ENCODE results near the gene AKR7A3. TPM values are rescaled to one million over a fixed set of nuclear protein-coding genes. Genes with fewer than 3 reads are reported as not detected.
"Not testable (repeated sequence)": the region's sequence is repeated elsewhere in the genome, so short reads cannot be mapped to it uniquely, and the experiment has no call there.

Gene AKR7A3
- total RNA-seq, 1 donor from 2014 or later, result 1.6 TPM

DNA sequence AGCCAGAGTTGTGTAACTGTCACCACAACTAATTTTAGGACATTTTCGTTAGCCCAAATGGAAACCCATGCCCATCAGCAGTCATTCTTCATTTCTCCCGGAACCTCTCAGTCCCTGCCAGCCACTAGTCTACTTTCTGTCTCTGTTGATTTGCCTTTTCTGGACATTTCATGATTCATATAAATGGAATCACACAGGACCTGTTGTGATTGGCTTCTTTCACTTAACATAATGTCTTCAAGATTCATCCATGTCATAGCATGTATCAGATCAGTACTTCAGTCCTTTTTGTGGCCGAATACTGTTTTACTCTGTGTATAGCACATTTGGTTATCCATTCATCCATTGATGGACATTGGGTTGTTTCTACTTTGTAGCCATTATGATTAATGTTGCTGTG, 30.6 kb upstream of the AKR7A3 start:
- intact Hi-C loops (cut with micrococcal nuclease), result loop anchor here (10.0 kb wide), 1 partner anchor 336 kb away; no protein-coding TSS in a partner anchor

DNA sequence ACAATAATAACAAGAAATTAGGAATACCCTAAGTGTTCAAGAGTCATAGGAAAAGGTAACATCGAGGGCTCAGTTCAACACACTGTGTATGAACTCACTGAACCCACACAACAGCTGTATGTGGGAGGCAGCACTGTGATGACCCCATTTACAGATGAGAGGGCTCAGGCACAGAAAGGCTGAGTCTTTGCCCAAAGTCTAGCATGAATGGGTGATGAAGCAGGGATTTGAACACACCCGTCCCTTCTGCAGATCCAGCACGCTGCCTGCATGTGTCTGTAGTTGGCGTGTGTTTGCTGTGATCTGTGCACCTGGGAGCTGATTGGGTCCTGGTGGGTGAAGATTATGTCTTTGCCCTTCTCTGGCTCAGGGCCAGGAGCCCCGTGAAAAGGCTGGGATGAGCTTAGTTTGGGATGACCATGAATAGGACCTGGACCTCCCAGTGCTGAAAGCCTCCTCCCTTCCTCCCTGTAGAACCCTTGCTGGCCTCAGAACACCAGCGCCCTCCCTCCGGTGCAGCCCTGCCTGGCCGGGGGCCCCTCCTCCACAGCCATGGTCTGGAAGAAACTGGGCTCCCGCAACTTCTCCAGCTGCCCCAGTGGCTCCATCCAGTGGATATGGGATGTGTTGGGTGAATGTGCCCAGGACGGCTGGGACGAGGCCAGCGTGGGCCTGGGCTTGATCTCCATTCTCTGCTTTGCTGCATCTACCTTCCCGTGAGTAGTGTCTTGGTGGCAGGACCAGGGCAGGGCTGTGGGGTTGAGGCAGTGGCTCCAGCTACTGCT, 28.7 kb upstream of the AKR7A3 start:
- intact Hi-C loops (cut with micrococcal nuclease), result loop anchor here (10.0 kb wide), 1 partner anchor 337 kb away; no protein-coding TSS in a partner anchor

DNA sequence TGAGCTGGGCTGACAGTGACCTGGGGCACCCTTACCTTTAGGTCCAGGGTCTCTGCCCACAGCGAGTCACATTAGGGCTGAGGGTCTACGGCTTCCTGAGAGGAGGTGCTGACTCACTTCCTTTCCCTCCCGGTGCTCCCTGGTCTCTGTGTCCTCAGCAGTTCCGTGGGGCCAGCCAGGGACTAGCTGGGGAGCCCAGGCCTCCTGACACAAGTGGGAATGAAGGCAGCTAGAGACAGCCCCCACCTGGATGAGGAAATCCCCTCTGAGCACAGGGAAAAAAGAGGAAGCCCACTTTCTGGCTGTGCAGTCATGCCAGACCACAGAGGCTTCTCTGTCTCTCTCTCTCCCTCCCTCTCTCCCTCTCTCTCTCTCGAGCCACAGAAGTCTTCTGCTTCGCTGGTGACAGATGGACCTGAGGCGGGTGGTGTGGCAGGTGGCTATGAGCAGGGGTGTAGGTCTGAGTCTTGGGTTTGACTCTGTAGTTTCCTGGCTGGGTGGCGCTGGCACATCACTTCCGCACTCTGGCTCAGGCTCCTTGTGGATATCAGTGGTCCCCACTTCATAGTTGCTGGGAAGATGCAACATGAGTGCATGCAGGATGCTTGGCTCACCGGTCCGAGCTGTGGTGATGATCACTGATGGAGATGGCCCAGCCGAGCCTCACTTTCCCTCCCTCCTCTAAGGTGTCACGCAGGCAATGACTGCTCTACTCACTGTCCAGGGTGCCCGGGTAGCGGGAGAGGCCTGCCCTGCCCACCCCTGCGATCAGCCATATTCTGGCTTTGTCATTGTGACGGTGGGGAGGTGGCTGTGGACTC, 27.0 kb upstream of the AKR7A3 start:
- intact Hi-C loops (cut with micrococcal nuclease), result loop anchor here (10.0 kb wide), 1 partner anchor 339 kb away; no protein-coding TSS in a partner anchor

DNA sequence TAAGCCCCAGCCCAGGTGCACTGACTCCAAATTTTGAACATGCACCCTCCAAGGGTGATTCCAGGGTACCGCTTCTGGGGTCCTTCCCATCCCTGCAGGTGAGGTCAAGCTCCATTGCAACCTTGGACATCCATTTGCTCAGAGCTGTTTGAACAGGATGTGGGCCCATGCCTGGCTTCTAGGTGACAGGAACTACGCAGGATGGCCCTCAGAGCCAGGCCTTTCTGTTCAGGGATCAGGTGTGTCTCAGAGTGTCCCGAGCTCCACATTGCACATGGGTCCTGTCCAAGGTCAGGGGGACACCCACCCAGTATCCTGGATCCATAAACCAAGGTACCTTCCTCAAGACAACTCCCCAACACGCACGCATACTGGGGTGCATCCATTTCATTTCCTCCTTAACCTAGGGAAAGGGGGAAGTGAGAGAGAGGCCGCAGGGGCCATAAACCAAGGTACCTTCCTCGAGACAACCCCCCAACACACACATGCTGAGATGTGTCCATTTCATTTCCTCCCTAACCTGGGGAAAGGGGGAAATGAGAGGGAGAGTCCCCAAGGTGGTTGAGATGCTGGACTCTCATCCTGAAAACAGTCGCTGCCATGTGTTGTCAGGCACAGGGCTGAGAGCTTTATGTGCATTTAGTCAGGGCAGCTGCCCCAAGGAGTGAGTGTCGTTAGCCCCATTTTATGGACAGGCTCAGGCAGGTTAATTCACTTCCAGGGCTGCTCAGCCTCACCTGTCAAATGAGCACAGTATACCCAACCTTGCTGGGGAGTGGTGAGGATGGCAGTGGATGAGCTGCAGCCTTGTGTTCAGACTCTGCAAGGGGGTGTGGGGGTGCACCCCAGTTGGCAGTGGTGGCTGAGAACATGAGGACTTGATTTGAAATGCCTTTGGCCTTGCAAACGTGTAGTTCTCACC, 25.7 kb upstream of the AKR7A3 start:
- intact Hi-C loops (cut with micrococcal nuclease), result loop anchor here (5.0 to 10.0 kb wide), 2 partner anchors 341 to 412 kb away; partner anchors contain the start of gene ALDH4A1

DNA sequence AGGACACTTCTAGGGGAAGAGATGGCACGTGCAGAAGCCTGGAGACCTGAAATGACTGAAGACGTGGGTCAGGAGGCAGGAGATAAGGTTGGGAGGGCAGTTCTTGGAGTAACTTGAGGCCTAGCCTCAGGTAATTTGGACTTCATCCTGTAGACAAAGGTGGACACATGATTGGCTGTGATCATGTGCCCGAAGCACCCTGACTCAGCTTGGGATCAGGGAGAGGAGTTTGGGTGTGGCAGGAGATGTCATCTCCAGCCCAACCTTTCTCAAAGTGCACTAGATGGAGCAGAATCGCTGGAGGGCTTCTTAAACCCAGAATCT, 25.0 kb upstream of the AKR7A3 start:
- intact Hi-C loops (cut with micrococcal nuclease), result loop anchor here (5.0 to 10.0 kb wide), 2 partner anchors 341 to 411 kb away; partner anchors contain the start of gene ALDH4A1

DNA sequence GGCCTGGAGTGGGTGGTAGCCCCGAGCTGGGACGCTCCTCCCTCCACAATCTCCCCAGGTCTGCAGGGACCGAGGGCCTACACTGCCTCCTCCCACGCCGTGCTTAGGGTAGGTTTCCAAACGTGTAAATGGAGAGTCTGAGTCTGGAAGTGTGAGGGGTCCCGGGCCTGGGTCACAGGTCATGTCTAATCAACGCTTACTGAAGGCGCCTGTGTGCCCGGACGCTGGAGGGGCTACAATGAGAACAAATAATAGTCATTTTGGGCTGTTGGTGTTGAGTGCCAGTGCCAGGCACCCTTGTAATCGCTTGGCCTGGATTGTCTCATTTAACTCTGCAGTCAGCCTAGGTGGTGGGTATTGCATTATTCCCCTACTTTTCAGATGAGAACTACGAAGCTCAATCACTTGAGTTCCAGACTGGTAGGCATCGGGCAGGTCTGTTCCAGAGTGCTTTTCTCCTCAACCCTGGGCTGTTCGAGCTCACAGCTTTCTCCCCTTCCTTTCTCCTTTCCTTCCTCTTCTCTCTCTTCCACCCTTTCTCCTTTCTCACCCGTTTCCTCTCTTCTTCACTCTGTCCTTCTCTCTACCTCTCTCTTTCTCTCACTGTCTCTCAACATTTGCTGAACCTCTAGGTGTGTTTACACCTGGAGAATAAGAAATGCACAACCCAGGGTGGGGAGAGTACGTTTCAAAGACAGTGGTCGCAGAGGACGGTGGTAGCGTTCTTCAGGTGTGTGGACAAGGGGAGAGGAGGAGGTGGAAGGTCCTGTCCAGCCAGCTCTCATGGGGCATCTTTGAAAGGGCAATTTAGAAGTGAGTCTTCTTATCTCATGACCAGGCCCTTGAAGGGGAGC, 24.4 kb upstream of the AKR7A3 start:
- intact Hi-C loops (cut with micrococcal nuclease), result loop anchor here (1.0 to 10.0 kb wide), 9 partner anchors 28 to 411 kb away; partner anchors contain the start of genes ALDH4A1, CAPZB, EMC1 and MRTO4

DNA sequence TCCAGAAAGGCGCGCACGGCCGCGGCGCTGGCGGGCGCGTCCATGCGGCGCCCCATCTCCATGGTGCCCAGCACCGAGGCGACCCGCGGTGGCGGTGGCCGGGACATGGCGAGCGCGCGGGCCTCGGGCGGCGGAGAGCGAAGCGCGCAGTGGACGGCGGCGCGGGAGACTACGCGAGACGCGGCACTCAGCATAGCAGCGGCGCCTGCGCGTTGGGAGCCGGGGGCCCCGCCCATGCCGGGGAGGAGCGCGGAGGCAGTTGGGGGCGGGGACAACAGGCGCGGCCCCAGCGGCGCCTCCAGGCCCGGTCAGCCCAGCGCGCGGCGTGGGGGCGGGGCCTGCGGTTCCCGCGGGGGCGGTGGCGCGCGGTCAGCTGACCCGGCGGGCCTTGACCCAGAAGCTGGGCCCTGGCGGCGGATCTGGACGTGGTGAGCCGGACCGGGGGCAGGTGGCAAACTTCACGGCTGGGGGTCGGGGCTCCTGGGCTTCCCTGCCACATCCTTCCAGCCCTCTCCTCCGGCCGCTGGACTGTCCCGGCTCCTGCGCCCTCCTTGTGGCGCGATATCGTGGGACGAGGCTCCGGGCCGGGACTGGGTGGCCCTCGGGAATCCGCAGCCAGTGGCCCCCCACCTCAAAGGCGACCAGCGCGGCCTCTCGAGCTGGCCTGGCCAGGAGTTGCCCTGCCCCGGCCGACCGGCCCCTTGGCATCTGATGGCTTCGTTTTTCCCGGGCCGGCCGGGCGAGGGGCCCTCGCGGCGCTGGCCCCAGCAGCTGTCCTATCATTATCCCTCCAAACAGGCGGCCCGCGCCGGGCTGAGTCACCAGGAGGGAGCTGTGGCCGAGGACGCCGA, 23.6 kb upstream of the AKR7A3 start, which contains the start of the genes AKR7A2 and SLC66A1:
Gene AKR7A2 (minus strand): TSS at position 214 of the 851 bp plus-strand sequence. CDS start 20 bp downstream, at position 194.
Gene SLC66A1 (plus strand): TSS at position 396 of the 851 bp plus-strand sequence. CDS start 5,352 bp downstream, outside the sequence.
- intact Hi-C loops (cut with micrococcal nuclease), result loop anchor here (1.0 to 10.0 kb wide), 9 partner anchors 29 to 410 kb away; partner anchors contain the start of genes ALDH4A1, CAPZB, EMC1 and MRTO4

DNA sequence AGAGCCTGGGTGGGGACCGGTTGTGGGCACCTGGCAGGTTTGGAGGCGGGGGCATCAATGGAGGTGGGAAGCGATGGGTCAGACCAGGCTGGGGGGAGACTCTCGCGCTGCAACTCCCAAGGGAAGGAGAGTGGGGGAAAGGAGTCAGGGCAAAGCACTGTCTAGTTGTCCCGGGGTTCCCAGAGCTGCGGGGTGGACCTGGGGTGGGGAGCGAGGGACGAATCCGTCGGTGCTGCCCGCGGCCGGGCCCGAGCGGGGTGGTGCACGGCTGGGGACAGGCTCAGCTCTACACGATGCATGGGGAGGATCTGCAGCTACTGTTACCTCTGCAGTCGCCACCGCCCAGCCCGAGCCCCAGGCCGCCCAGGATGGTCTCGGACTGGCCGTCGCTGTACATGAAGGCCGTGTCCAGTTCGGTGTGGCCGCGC, 22.9 kb upstream of the AKR7A3 start:
- intact Hi-C loops (cut with micrococcal nuclease), result loop anchor here (5.0 to 10.0 kb wide), 2 partner anchors 343 to 409 kb away; partner anchors contain the start of gene ALDH4A1

DNA sequence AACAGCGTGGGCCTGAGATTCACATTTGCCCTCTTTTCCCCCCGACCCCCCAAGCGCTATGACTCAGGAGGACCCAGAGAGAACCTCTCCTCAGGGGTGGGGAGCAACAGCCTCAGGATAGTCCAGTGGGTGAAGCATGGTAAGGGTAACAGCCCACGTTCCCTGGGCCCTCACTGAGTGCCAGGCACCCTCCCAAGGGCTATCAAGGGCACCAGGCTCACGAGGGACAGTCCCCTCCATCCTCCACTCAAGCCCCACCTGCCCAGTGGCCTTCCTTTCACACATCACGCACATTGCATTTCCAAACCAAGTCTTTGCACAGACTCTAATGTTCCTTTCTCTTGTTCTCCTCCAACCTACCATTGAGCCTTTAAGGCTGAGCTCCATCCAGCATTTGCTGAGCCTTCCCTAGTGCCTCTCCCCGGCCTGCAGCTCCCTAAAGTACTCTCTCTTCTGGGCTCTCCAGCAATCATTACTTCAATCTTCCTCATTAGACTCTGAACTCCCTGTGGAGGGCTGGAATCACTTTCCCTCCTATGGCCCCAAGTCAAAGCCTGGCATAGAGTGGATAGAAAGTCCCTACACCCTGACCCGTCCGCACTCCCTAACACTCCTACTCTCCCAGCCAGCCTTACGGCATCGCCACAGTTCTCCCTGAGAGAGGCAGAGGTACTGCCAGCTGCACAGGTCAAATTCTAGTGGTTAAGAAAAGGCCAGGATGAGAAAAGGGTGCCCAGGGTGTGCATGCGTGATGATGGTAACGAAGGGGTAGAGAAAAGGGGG, 22.3 kb upstream of the AKR7A3 start:
- intact Hi-C loops (cut with micrococcal nuclease), result loop anchor here (5.0 to 10.0 kb wide), 2 partner anchors 344 to 409 kb away; partner anchors contain the start of gene ALDH4A1

DNA sequence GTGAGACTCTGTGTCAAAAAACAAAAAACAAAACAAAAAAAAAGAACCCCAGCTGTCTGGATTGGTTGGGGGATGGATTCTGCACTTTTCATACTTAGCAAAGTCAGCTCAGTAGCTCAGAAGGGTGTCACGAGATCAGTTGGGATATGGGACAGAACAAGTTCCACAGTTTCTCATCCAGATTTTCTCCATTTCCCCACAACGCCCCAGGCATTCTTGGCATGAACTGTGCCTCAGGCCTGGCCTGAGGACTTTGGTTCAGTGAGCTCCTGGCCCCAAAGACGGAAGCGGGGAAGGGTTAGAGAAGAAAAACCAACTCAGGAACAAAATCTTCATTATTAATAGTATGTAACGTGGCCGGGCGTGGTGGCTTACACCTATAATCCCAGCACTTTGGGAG, 21.5 kb upstream of the AKR7A3 start:
- intact Hi-C loops (cut with micrococcal nuclease), result loop anchor here (5.0 to 10.0 kb wide), 2 partner anchors 345 to 408 kb away; partner anchors contain the start of gene ALDH4A1

DNA sequence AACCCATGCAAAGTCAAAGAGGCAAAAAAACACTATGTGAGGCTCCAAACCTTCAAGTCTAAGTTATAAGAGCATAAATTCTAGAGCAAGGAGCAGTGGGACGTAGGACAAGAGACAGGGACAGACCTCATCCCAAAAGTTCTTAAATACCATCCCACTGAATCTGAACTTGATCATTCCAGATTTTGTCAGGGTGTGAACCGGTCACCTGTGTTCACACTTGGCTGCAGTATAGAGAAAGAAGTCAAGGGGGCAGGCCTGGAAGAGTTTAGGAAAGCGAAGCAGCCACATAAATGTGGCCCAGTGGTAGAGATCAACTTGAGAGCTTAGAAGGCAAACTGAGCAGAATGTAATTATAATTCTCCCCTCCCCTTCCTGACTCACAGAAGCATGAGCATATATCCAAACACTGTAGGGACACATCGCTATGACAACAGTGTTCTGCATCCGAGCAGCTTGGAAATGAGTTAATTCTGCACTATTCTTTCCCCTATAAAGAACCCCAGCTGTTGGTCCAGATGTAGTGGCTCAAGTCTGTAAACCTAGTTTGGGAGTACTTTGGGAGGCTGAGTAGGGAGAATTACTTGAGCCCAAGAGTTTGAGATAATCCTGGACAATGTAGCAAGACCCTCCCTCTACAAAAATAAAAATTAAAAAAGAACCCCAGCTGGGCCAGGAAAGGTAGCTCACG, 20.7 kb upstream of the AKR7A3 start:
- intact Hi-C loops (cut with micrococcal nuclease), result no loop called here

DNA sequence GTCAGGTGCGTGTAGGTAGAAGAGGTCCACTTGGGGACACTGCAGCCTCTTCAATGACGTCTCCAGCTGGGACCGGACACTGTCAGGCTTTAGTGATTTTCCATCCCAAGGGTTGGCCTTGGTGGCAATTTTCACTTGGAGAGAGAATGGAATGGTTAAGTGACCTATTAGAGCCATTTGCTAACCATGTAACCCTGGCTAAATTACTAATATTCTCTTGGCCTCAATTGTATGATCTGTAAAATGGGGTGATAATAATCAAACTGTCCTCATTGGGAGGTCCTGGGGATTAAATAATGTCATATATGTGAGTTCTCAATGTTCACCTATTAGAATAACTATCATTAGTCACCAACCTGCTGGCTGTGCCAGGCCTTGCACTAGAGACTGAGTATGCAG, 19.9 kb upstream of the AKR7A3 start:
- intact Hi-C loops (cut with micrococcal nuclease), result no loop called here

DNA sequence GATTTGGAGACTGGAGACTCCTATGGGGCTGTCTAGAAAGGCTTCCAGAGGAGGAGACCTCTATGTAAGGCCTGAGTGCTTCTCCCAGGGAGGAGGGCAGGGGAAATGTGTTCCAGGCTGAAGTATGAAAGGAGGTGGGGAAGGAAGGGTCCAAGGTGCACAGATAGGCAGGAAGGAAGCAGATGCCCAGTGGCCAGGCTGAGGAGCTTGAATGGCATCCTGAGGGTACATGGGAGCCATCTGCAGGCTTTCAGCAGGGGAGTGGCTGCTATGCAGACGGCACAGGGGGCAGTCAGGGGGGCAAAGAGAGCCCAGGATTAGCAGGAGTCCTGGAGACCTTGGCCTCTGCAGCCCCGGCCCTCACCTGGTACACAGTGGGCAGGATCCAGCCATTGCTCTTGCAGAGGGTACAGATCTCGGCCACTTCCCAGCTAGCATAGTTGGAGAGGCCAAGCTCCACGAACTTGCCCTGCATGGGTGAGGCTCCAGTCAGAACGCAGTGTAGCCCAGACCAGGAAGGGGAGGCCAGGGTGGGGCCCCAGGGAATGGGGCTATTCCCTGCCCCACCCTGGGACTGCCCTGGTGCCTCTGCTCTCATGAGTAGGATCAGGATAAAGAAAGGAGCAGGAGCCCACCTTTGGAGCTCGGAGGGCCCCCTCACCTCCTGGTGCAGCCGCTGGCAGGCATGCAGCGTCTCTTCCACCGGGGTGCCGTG, 19.4 kb upstream of the AKR7A3 start:
- intact Hi-C loops (cut with micrococcal nuclease), result no loop called here

DNA sequence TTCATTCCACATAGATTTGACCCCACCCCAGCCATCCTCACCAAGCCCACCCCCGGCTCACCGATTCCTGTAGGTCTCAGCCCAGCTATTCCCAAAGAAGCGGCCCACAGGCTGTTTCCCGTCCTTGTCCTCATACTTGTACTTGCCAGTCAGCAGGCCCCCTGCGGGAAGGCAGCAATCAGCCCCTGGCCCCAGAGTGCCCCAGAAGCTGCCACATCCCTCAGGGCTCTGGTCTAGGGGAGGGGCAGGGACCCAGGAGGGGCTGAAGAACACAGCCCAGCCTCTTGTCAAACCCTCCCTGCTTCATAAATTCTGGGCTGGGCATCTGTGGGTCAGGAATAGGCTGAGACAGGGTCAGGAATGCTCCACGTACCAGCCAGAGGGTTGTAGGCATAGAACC, 18.4 kb upstream of the AKR7A3 start:
- intact Hi-C loops (cut with micrococcal nuclease), result no loop called here

DNA sequence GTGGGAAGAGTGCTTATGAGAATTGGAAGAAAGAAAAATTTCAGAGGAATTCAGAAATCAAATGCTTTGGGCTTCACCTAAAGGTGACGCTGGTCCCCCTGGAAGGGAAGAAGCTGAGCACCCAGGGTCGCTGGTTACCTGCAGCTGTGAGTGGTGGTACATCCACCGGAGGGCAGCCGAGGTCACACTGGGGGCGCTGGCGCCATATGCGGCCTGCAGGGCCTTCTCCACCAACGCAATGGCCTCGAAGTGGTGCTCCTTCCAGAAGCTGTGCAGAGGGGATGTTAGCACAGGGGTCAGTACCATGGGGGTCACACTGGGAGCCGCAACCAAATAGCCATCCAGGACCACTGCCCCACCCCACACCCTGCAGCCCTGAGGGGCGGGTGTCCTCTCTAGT, 17.3 kb upstream of the AKR7A3 start:
- intact Hi-C loops (cut with micrococcal nuclease), result no loop called here

DNA sequence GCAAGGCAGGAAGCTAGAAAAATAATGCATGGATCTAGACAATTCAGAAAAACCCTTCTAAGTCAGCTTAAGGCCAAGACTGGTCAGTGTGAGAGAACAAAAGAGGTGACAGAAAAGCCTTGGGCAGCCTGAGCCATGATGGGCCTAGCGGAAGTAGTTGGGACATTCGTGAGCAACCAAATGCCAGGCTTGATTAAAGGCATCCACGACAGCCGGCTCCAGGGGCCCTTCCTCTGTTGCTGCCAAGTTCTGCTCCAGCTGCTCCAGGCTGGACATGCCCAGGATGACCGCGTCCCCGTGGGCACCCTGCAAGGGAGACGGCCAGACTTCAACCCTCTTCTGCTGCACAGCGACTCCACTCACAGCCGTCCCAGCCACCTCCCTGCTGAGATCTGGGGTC, 15.5 kb upstream of the AKR7A3 start:
- intact Hi-C loops (cut with micrococcal nuclease), result not testable (repeated sequence)
